ENCODE results near the gene C2. TPM values are rescaled to one million over a fixed set of nuclear protein-coding genes. Genes with fewer than 3 reads are reported as not detected.

C2 gene
- total RNA-seq, 1 experiment from 2014 or later = 1.3 TPM

- ChIA-PET POLR2A (interaction anchor here (0.6 to 2.1 kb wide), 2 partner anchors 10 to 69 kb away, joined by 3 to 6 read pairs; partner anchors contain the start of gene HSPA1B), CTCF (interaction anchor here (2.6 kb wide), 1 partner anchor 56 kb away, joined by 21 read pairs; no protein-coding TSS in a partner anchor)
- Mint-ChIP-seq H3K4me3 (peak overlapping the region; percentile 77), H3K27me3 (ENCODE audit: low read depth) (no peaks in the 10 kb centered on the region), H3K4me1 (peaks cover 15% of the 10 kb centered on the region), H3K27ac (peak overlapping the region; percentile 85), H3K36me3 (peaks cover 40% of the 10 kb centered on the region), H3K9me3 (no peaks in the 10 kb centered on the region)
- no peak for DNase-seq (ENCODE audit: low spot score)
- ATAC-seq = no peak
- no peak for TF ChIP-seq USF1 (CRISPR knock-in tag; IDR thresholded peaks at IDR 0.05)
Measured at GRCh38 chr6:31896493-31896855, 31.0 kb upstream of the C2 start.

- Mint-ChIP-seq H3K36me3 (peaks cover 34% of the 10 kb centered on the region), H3K4me3 (peak overlapping the region; percentile 77), H3K4me1 (peaks cover 15% of the 10 kb centered on the region), H3K27ac (peak overlapping the region; percentile 85; the same call in 1 of the 2 replicates), H3K9me3 (no peaks in the 10 kb centered on the region), H3K27me3 (ENCODE audit: low read depth) (no peaks in the 10 kb centered on the region)
- ChIA-PET CTCF (interaction anchor here (1.0 to 2.6 kb wide), 11 partner anchors 8 to 298 kb away, joined by 4 to 22 read pairs (median 5); no protein-coding TSS in a partner anchor), POLR2A (interaction anchor here (0.6 to 2.1 kb wide), 4 partner anchors 10 to 960 kb away, joined by 3 to 6 read pairs (median 4); partner anchors contain the start of genes HSPA1B and NEU1)
- no peak for TF ChIP-seq MYBL2 (CRISPR knock-in tag; IDR thresholded peaks at IDR 0.05)
- TF ChIP-seq EMX1 (CRISPR knock-in tag; IDR thresholded peaks at IDR 0.05) = no peak
- TF ChIP-seq ZNF121 (CRISPR knock-in tag; IDR thresholded peaks at IDR 0.05) = no peak
- TF ChIP-seq ZNF416 (CRISPR knock-in tag; IDR thresholded peaks at IDR 0.05) = no peak
- TF ChIP-seq ZNF232 (CRISPR knock-in tag; IDR thresholded peaks at IDR 0.05) = no peak
- no peak for TF ChIP-seq NR1H2 (CRISPR knock-in tag; IDR thresholded peaks at IDR 0.05)
- no peak for TF ChIP-seq IRF2 (CRISPR knock-in tag; IDR thresholded peaks at IDR 0.05; ENCODE audit: borderline replicate concordance, low read depth)
- TF ChIP-seq, protein P1, sequence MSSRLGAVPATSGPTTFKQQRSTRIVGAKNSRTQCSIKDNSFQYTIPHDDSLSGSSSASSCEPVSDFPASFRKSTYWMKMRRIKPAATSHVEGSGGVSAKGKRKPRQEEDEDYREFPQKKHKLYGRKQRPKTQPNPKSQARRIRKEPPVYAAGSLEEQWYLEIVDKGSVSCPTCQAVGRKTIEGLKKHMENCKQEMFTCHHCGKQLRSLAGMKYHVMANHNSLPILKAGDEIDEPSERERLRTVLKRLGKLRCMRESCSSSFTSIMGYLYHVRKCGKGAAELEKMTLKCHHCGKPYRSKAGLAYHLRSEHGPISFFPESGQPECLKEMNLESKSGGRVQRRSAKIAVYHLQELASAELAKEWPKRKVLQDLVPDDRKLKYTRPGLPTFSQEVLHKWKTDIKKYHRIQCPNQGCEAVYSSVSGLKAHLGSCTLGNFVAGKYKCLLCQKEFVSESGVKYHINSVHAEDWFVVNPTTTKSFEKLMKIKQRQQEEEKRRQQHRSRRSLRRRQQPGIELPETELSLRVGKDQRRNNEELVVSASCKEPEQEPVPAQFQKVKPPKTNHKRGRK (CRISPR knock-in tag; IDR thresholded peaks at IDR 0.05; ENCODE audit: borderline replicate concordance) = no peak
- TF ChIP-seq CTCF (IDR thresholded peaks at IDR 0.05) = no peak
- TF ChIP-seq RORB (CRISPR knock-in tag; IDR thresholded peaks at IDR 0.05) = no peak
- TF ChIP-seq NFATC4 (CRISPR knock-in tag; IDR thresholded peaks at IDR 0.05) = no peak
- TF ChIP-seq ZBTB21 (CRISPR knock-in tag; IDR thresholded peaks at IDR 0.05; ENCODE audit: borderline replicate concordance) = no peak
- ATAC-seq (peak; percentile 25), DNase-seq (ENCODE audit: low spot score) (no peak)
Measured at GRCh38 chr6:31896856-31897611, 30.5 kb upstream of the C2 start.

DNA sequence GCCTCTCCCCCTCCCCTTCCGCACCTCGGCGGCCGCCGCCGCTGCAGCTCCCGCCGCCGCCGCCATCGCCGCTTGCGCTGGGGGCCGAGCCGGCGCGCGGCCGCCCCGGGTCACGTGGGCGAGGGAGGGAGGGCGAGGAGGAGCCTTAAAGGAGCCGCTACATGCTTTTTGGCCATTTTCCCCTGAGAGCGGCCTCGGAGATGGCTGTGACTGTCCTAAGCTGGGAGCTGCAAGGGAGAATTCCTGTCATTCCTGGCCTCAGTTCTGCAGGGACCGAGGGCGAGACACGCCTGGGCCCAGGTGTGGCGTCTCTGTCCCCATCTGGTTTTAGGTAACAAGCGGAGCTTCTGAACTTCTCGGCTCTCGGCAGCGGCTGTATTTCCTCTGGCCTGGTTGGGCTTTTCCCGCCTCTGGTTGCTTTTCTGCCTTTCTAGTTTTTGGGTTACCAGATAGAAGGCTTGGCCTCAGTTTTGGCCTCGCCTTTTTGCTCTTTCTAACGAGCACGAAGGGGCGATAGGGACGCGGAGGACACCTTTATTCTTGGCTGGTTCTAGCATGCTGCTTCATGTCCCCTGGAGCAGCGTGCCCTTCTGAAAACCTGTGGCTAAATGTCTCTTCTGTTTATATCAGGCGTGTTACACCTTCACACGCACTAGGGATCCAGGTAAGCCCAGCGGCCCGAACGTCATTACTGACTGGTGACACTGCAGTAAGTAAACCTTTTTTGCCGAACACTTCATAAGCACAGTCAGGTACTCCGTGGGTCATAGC lies 29.7 kb upstream of the C2 start, which contains the start of gene EHMT2:
Gene EHMT2, minus strand, starts transcription at position 87 of the 771 bp plus-strand sequence. Its CDS starts 21 bp downstream, at position 66.
- H3K9me3 Mint-ChIP-seq = no peaks in the 10 kb centered on the region
- peaks cover 20% of the 10 kb centered on the region for H3K4me1 Mint-ChIP-seq
- peaks cover 27% of the 10 kb centered on the region for H3K36me3 Mint-ChIP-seq
- POLR2A ChIA-PET = interaction anchor here (0.6 to 2.1 kb wide), 6 partner anchors 35 to 1392 kb away, joined by 3 to 6 read pairs (median 3); partner anchors contain the start of genes HSPA1B and NEU1
- H3K27me3 Mint-ChIP-seq (ENCODE audit: low read depth) = no peaks in the 10 kb centered on the region; the same call in 1 of the 2 replicates
- peak within 1 kb of the TSS; percentile 96 for H3K4me3 Mint-ChIP-seq
- ATAC-seq (peak; percentile 32), DNase-seq (ENCODE audit: low spot score) (peak; percentile 85)
- peak within 1 kb of the TSS; percentile 96 for H3K27ac Mint-ChIP-seq
- CTCF ChIA-PET = interaction anchor here (0.8 to 2.6 kb wide), 15 partner anchors 9 to 298 kb away, joined by 3 to 22 read pairs (median 5); partner anchors contain the start of gene LSM2
- peak; percentile 52; the same call in 1 of the 2 replicates for TF ChIP-seq AR (CRISPR knock-in tag; IDR thresholded peaks at IDR 0.05)
- no peak for TF ChIP-seq TEAD4 (CRISPR knock-in tag; IDR thresholded peaks at IDR 0.05)
- TF ChIP-seq, protein P2, sequence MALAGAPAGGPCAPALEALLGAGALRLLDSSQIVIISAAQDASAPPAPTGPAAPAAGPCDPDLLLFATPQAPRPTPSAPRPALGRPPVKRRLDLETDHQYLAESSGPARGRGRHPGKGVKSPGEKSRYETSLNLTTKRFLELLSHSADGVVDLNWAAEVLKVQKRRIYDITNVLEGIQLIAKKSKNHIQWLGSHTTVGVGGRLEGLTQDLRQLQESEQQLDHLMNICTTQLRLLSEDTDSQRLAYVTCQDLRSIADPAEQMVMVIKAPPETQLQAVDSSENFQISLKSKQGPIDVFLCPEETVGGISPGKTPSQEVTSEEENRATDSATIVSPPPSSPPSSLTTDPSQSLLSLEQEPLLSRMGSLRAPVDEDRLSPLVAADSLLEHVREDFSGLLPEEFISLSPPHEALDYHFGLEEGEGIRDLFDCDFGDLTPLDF (CRISPR knock-in tag; IDR thresholded peaks at IDR 0.05) = no peak
- TF ChIP-seq, protein P1 (CRISPR knock-in tag; IDR thresholded peaks at IDR 0.05; ENCODE audit: borderline replicate concordance) = no peak
- no peak for TF ChIP-seq ATF6 (CRISPR knock-in tag; IDR thresholded peaks at IDR 0.05)
